A204.1 (cell line): Measurements from ENCODE around the gene DACT2.
"Not testable (repeated sequence)": the region's sequence is repeated elsewhere in the genome, so short reads cannot be mapped to it uniquely, and the experiment has no call there.

ENCODE experiments used
- FAIRE-seq: peaks from 2 replicates; lab custom pipeline; 2012; peaks lifted over from hg19 to GRCh38; lab: Jason Lieb, UNC

Gene DACT2

DNA sequence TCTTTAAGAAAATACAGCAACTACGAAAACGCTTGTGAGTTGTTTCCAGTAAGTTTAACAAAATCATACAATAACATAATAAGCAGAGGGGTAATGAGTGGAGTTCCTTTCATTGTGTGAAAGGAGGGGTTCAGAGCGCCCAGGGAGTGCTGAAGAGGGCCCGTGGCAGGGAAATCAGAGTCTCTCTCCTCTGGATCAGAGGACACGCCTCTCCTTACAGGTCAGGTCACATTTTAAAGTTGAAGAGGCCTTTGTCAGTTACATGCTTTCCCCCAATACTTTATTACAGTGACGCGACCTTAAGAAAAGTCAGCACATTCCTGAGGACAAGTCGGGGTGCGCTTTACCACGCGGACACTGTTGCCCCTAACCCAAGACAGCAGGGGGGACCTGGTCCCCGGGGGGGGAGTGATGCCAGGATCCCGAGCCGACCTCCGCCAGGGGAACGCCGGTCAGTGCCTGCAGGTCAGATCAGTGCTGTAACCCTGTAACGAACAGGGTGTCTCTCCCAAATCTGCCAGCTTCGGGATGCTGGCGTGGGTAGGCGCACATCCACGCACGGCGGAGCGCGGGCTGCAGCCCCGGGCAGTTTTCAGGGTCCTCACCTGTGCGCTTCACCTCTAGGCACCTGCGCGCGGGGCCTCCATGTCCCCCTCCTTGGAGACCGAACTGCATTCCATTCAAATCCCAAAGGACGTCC, 848 bp downstream of the DACT2 start:
- FAIRE-seq, result no peak

DNA sequence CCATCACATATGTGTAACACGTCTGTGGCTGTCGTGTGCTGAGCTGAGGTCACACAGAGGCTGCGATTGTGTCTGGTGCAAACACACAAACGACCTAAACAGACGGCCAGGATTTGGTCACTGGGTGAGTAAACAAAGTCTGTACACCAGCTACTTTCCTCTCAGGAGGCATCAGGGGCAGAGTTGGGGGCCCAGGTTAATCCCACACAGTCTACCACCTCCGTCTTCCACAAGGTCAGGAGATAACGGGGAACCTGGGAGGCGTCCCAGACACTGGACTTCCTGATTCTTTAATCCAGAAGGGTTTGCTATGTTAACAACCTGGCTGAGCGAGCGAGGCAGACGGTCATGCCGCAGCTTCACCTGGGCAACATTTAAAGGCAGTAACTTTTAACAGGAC, 1.5 kb downstream of the DACT2 start:
- no peak for FAIRE-seq

DNA sequence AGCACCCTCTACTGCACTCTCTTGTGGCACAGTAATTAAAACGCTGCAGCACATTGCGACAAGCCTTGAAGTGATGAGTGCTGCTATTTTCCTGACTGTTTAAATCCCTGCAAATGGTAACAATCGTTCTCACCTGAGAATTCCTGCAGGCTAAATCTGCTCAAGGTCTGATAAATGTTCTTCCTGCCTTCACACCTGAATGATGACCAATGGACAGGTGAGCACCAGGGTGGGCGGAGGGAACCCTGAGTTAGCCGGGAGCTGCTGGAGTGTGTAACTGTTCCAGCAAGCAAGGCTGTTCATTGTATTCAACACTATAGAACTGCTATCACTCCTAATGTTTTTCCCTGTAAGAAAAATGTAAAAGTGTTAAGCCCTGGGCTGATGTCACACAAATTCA, 4.0 kb downstream of the DACT2 start:
- no peak for FAIRE-seq

DNA sequence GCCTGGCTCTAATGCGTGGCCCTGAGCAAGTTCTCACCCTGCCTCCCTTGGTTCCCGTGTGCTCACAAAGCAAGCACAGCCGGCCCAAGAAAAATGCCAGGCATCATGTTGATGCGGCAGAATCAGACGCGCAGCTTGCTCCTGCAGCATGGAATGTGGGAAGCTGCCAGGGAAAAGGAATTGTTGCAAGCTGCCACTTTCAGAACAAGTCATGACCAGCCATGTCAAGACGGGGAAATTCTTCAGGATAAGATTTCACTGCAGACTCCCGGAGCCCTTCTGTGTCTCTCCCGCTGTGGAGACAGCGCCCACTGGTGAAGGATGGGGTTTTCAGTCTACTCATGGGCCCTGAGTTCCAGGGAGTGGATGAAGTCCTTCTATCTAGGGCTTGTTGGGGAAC, 4.6 kb downstream of the DACT2 start:
- no peak for FAIRE-seq

DNA sequence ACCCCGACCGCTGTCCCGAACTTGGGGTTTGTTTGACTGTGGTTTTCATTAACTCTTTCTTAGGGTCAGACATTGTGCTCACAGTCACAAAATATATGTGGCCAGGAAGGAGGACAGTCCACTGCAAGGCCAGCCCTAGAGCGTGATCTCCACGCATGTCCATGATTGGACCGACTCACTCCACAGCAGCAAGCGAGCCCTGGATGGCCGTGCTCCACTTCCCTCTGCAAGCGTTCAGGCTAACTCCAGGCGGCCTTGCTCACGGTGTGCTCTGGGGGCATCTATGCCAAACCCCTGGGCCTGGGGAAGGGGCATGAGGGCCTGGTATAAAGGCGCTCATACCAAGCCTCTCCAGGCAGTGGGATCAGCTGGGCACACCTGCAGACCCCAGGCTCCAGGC, 5.6 kb downstream of the DACT2 start:
- FAIRE-seq, result no peak

DNA sequence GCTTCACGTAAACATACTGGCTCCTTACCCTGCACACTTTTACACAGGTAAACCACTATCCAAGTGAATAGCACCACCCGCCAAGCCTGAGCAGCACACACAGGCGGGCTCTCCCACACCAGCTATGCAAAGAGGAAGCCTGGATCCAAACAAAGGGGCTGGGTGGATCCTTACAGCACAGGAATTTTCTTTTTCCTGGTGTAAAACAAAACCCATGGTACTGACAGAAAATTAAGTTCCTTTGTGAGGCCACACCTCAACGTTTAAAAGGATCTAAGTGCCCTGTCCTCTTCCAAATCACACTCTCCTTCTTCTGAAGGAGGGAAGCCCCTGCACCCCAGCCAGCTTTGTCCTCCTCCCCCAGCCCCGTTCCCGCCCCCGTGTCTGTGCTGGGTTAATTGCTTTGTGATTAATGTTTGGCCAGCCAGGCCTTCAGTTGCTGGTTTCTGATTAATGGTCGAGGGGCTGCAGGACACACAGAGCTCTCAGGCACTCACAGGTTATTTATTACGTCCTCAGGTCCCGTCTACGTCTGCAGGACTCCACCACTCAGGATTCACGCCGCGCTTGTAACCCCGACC, 6.1 kb downstream of the DACT2 start:
- no peak for FAIRE-seq

DNA sequence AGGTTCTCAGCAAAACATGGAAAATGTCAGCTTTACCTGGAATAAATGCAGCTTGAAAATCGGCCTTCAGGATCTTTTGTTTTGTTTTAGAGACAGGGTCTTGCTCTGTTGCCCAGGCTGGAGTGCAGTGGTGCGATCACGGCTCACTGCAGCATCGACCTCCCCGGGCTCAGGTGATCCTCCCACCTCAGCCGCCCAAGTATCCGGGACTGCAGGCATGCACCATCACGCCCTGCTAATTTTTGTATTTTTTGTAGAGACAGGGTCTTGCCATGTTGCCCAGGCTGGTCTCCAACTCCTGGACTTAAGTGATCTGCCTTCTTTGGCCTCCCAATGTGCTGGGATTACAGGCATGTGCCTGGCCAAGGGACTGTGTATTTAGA, 7.5 kb downstream of the DACT2 start:
- FAIRE-seq, result not testable (repeated sequence)

DNA sequence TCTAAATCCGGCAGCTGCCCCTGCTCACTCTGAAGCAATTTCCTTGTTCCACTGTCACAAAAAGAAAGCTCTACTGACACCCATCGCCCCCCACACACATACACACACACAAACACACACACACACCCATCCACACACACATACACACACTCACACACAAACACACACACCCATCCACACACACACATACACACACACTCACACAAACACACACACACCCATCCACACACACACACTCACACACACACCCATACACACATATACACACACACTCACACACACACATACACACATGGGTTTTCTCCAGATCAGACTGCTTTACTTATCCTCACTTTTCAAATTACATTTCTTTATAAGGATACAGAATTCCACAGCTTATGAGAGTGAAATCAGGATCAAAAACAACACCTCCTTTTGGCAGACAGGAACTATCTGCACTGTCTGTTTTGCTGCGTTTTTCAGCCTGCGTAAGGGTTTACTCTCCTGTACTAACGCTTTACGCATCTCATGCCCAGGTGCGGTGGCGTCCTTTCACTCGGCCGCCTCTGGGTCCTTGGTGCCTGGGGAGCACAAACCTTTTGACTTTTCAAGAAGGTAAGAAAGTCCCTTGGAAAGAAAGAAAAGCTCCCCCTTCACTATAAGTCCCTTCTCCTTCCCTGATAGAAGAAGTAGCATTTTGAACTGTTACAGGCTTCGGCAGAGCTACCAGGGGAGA, 8.0 kb downstream of the DACT2 start:
- FAIRE-seq, result no peak

DNA sequence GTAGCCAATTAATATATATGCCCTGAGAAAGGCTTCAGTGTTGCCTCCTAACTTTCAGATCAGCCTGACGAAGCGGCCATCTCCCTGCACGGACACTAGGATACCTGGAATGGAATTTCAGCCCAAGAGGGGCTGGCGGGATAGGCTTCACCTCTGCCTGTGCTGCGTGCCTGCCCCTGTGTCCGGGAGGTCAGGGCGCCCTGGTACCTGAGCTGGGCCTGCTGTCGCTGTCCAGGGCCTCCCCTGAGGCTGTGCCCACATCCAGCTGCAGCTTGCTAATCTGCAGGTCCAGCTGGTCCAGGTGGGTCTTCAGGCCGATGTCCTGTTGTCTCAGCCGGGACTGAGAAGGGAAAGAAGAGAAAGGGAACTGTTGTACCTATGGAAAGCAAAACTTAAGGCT, 8.6 kb downstream of the DACT2 start:
- FAIRE-seq, result no peak

DNA sequence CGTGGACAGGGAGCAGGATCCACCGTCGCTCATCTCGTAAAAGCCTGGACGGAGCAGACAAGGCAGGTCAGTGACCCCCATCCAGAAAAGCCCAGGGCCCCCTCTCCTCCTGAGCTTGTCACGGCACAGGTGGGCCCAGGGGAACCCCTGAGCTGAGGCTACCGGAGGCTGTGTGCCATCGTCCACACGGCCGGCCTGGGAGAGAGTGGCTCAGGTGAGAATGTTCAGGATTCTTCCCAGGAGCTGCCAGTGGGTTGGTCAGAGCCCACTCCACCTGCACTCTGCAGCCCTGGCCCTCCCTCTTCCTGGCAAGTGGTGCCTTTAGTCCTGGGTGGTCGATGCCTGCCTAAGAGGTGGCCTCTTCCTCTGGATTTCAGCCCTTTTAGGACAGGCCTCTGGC, 9.2 kb downstream of the DACT2 start:
- no peak for FAIRE-seq

DNA sequence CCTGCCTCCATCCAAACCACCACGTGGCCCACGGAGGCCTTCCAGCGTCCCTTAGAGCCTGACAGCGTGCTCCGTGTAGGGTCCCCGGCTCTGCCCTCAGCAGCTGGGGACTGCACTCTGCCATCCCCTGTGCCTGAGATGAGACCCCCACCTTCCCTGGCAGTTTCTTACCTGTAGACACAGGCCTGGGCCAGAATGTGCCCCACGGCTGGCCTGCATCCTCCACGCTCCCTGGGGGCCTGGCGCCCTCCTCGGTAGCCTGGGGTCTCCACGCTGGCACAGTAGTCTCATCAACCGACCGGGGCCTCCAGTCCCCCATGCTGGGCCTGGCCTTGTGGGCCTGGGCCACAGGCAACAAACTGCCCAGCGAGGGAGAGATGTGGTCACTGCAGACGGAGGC, 9.6 kb downstream of the DACT2 start:
- no peak for FAIRE-seq

DNA sequence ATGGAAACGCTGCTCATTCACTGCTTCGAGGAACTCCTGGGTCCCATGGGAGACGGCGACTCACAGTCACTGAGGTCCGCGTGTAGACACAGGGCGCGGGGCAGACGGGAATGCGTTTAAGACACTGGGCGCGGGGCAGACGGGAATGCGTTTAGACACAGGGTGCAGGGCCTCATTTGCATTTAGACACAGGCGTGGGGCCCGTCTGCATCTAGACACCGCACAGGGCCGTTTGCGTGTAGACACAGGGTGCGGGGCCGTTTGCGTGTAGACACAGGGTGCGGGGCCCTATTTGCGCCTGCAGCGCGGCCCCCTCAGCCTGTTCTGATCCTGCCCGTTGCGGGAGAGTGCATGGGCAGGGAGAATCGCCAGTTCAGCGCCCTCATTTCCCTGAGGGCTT, 10.4 kb downstream of the DACT2 start:
- no peak for FAIRE-seq

DNA sequence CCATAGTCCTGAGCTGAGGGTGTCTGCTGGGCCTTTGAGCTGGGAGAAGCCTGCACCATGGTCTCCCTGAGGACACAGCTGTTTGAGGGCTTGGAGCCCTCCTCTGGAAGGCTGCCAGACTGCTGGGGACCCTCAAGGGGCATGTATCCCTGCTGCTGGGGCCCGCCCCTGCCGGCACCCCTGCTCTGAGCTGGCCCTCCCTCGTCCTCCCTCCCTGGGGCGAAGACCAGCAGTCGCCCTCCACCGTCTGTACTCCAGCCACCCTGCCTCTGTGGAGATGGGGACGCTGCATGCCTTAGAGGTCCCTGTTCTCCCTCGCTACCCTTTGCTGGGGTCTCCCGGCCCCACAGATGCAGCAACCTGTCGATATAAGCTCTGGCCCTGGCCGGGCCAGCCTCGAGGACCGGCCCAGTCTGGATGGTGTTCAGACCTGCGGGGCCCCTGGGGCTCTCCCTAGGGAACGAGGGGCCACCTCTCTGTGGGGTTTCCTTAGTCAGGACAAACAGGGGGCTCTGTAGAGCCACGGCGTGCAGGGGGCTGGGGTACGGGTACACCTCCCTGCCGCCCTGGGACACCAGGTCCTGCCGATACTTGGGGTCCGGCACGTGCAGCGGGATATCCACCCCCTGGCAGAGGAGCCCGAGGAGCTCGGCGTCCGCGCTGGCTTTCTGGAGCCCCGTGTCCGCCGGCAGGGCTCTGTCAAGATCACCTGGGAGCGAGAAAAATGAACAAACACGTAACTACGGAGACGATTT, 11.0 kb downstream of the DACT2 start:
- FAIRE-seq, result no peak

DNA sequence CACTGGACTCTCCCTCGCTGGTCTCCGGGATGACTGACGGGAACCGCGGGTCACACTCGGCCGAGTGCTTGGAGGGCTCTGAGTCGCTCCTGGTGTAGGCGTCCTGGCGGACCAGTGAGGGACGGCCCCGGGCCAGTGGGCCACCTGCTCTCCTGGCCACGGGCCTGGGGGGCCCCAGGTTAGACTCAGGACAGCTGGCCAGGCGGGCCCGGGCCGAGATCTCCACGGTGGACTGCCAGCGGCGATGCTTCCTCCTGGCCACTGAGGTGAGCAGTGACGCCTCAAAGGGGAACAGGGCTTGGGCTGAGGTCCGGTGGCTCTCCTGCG, 11.9 kb downstream of the DACT2 start:
- no peak for FAIRE-seq

DNA sequence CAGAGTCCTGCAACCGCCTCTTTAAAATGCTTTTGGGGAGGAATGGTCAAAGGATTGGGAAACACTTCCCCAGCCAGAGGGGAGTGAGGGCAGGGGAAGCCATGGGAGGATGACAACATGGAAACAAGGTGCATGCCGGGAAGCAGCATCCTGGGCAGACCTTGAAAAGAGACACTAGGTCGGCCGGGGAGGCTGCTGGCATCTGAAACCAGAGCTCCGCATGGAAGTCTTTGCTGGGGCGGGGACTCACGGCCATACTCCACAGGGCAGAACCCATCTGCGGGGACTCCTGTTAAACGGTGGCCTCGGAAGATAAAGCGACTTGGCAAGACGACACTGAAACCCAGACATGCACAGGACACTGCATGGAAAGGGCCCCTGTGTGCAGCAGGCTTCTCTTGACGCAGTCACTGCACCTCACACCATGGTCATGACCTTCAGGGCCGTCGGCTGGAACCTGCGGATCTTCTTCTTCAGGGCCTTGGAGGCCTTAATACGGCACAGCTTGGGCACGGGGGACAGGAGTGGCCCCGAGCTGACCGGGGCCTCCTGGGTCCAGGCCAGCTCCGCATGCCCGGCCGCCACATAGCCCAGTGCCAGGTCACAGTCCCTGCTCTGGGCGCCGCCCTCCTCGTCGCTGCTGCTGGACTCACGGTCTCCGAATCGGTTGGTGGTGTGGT, 12.4 kb downstream of the DACT2 start:
- no peak for FAIRE-seq

DNA sequence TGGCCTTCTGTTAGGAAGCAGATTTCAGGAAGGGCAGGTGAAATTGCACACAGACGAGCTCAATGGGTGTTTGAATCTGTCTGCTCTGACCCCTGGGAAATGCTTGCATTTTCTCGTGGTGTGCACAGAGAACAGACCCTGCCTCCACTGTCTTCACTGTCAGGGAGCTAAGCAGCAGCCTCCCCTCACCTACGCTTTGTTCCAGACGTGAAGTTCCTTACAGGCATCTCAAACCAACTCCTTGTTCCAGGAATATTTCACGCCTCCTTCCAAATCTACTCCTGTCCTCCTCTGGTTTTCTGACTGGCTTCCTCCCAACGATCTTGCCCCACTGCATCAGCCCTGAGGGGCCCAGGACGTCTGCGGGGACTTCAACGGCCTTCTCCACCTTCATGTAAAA, 13.7 kb downstream of the DACT2 start:
- FAIRE-seq, result no peak

DNA sequence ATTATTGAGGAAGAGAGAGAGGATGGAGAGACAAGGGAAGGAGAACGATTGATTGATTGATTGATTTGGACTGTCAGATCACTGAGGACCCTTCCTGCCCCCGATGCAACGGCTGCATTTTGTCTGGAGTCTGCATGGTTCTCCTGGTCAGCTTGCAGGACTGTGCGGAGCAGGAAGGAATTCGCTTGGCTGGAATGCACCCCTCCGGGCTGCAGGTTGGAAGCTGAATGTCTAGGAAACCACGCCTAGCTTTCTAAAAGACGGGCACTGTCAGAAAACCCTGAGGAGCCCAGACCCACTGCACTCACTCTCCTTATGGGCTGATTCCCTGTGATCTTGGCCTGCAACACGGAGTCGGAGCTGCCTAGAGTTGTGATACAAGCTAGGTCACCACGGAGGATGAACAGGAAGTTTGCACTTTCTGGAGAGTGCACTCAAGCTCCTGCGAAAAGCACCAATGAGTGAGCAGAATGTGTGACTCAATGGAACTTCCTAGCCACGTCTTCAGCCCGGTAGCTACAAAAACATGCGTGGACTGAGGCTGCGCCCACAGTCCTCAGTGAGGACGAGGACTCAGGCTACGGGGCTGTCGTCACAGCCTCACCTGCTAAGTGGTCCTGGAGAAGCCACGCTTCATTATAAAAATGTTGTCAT, 14.4 kb downstream of the DACT2 start:
- no peak for FAIRE-seq

DNA sequence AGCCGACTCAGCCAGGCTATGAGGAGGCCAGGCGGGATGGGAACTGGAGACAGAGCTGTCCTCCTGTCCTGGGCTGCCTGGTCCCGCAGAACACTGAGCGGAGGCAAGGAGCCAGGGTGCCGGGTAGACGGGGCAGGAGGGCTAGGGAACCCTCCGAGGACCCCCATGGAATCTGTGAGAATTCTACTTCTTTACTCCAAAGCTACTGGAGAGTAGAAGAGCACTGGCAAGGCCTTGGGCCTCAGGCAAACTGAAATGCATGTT, 14.9 kb downstream of the DACT2 start:
- FAIRE-seq, result no peak

DNA sequence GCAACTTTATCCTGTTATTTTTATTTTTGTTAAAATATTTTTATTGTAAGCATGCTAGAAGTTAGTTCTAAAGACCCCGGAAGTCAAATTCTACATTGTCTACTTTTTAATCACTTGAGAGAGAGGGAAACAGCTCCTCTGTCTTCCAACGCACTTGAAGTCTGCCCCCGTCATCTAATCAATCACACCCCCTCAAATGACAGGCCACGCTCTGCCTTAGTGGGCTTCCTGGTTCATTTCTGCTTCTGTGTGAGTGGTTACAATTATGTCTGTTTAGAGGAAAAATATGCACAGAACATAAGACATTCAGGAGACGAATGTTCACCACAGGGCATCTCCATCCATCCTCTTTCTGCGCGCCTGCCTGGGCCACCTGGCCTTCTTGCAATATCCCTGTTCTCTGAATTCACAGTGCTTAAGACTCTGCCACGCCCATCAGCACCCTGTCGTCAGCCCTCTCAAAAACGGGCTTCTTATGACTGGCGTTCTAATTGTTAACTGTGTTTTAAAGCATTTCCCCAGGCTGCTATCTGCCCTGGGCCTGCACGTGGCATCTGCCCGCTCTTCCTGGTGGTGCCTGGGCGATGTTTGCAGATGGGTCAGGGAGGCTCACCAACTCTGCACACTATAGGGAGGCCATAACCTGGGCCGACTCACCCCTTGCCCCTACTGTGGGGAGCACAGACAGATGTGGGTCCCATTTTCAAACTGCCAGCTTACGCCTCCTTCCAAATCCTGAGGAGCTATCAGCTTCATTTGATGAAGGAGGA, 15.4 kb downstream of the DACT2 start:
- no peak for FAIRE-seq

DNA sequence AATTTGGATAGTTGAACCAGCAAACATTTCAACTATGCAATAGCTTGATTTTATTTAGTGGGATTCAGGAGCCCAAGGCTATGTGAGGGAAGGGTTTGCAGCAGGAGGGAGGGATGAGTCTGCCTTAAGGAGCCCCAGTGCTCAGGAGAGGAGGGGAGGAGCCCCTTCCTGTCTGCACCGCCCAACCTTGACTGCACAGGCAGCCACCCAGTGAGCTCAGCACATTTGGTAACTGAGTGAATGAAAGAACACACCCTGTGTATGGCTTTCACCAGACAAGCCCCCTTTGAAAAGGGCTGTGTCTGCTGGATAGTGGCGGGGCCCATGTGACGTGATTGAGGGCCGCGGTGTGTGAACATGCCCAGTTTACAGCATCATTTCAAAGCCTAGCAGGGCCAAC, 17.0 kb downstream of the DACT2 start:
- no peak for FAIRE-seq

DNA sequence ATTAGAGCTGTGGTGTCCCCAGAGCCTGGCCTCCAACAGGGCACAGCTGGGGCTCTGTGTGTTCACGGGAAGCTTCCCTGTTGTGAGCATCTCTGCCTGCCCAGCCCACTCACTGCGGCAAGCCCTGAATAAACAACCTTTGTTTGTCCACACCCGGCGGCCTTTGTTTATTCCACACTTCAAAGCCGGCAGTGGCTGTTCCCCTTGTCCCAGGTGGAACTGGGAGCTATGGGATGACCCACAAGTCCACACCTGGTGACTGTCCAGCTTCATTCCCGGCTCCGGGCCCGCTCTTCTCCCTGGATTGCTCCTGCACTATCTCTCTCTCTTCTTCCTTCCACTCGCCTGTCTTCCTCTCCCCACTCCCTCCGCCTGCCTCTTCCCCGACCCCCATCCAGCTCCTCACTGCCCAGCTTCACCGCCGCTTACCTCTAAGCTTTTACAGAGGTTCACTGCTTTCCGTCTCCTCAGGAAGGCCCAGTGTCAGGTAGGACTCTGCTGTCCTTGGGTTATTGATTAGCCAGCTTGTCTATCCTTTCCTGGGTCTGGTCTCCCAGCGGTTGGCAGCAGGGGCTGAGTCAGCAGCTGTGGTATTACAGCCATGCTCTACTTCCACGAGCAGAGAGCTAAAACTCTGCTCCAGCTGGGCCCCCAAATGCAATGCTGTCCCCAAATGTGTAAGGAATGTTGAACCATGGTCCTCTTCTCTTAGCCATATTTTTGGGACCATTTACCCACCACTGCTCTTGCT, 17.8 kb downstream of the DACT2 start:
- no peak for FAIRE-seq
